Osteocyte (in vitro differentiated cells): ENCODE data around the gene CEACAM5. TPM values are rescaled to one million over a fixed set of nuclear protein-coding genes. Genes with fewer than 3 reads are reported as not detected.

Source experiments
- DNase-seq: peaks from one replicate; pipeline ENCODE4 v3.0.0; 2021; ENCODE audit warnings: mixed read lengths; ENCODE audit not compliant: unreplicated experiment; ENCODE audit errors: extremely low spot score
- H3K27ac Mint-ChIP-seq: one replicate; pipeline ENCODE4 v1.8.0; 2021; ENCODE audit warnings: mild to moderate bottlenecking, mixed read lengths; ENCODE audit not compliant: unreplicated experiment
- H3K27me3 Mint-ChIP-seq: one replicate; pipeline ENCODE4 v1.8.0; 2021; ENCODE audit warnings: mixed read lengths; ENCODE audit not compliant: unreplicated experiment
- H3K36me3 Mint-ChIP-seq: one replicate; pipeline ENCODE4 v1.8.0; 2021; ENCODE audit warnings: mixed read lengths; ENCODE audit not compliant: unreplicated experiment
- H3K4me1 Mint-ChIP-seq: one replicate; pipeline ENCODE4 v1.8.0; 2021; ENCODE audit warnings: mixed read lengths; ENCODE audit not compliant: unreplicated experiment
- H3K4me3 Mint-ChIP-seq: one replicate; pipeline ENCODE4 v1.8.0; 2021; ENCODE audit warnings: mild to moderate bottlenecking, moderate library complexity, mixed read lengths; ENCODE audit not compliant: unreplicated experiment
- H3K9me3 Mint-ChIP-seq: one replicate; pipeline ENCODE4 v1.8.0; 2021; ENCODE audit warnings: mixed read lengths; ENCODE audit not compliant: unreplicated experiment
- CTCF ChIP-seq: fragments of 200-600 bp; sonication (generic); IDR thresholded peaks from 2 replicates; pipeline ENCODE4 v1.5.0; 2021; ENCODE audit warnings: antibody characterized with exemption, mild to moderate bottlenecking, moderate library complexity
- total RNA-seq: library from RNA; stranded (reverse); gene quantifications from 2 replicates; pipeline ENCODE4 v1.2.1, GENCODE V29; 2021

CEACAM5 gene
- total RNA-seq, 1 donor from 2014 or later, result not detected

GRCh38 chr19:41709951-41710645 lies 1.7 kb downstream of the CEACAM5 start:
- no peaks in the 10 kb centered on the region for H3K36me3 Mint-ChIP-seq

GRCh38 chr19:41711376-41712261 lies 3.2 kb downstream of the CEACAM5 start:
- H3K9me3 Mint-ChIP-seq, result no peaks in the 10 kb centered on the region
- peaks cover 4% of the 10 kb centered on the region for H3K27me3 Mint-ChIP-seq
- no peak overlapping the region for H3K27ac Mint-ChIP-seq
- H3K36me3 Mint-ChIP-seq, result no peaks in the 10 kb centered on the region
- H3K4me3 Mint-ChIP-seq, result no peak overlapping the region
- TF ChIP-seq CTCF, result no peak
- H3K4me1 Mint-ChIP-seq, result no peaks in the 10 kb centered on the region
- peak; percentile 57 for DNase-seq

More at GRCh38 chr19:41709951-41710645, 1.7 kb downstream of the CEACAM5 start:
- no peaks in the 10 kb centered on the region for H3K9me3 Mint-ChIP-seq
- H3K4me1 Mint-ChIP-seq, result no peaks in the 10 kb centered on the region
- no peak overlapping the region for H3K27ac Mint-ChIP-seq
- no peak for TF ChIP-seq CTCF
- peak; percentile 75 for DNase-seq
- H3K27me3 Mint-ChIP-seq, result peaks cover 4% of the 10 kb centered on the region
- no peak overlapping the region for H3K4me3 Mint-ChIP-seq

- no peaks in the 10 kb centered on the region for H3K36me3 Mint-ChIP-seq
Observed at GRCh38 chr19:41714598-41714997, 6.2 kb downstream of the CEACAM5 start.

GRCh38 chr19:41718761-41719160 lies 10.3 kb downstream of the CEACAM5 start:
- Mint-ChIP-seq H3K9me3 (no peaks in the 10 kb centered on the region), H3K27ac (no peak overlapping the region), H3K4me3 (no peak overlapping the region), H3K36me3 (no peaks in the 10 kb centered on the region), H3K4me1 (no peaks in the 10 kb centered on the region), H3K27me3 (no peaks in the 10 kb centered on the region)
- DNase-seq, result no peak
- TF ChIP-seq CTCF, result no peak

More at GRCh38 chr19:41714598-41714997, 6.2 kb downstream of the CEACAM5 start:
- Mint-ChIP-seq H3K4me3 (no peak overlapping the region), H3K9me3 (no peaks in the 10 kb centered on the region), H3K27me3 (peaks cover 4% of the 10 kb centered on the region), H3K27ac (no peak overlapping the region), H3K4me1 (no peaks in the 10 kb centered on the region)
- DNase-seq, result no peak
- TF ChIP-seq CTCF, result no peak

- TF ChIP-seq CTCF, result no peak
- Mint-ChIP-seq H3K27ac (no peak overlapping the region), H3K27me3 (no peaks in the 10 kb centered on the region), H3K4me1 (no peaks in the 10 kb centered on the region), H3K36me3 (no peaks in the 10 kb centered on the region), H3K9me3 (no peaks in the 10 kb centered on the region), H3K4me3 (no peak overlapping the region)
- no peak for DNase-seq
Observed at GRCh38 chr19:41720103-41720502, 11.7 kb downstream of the CEACAM5 start.
